Vagina (tissue), 2 donors: ENCODE data around the gene POPDC2. TPM values are rescaled to one million over a fixed set of nuclear protein-coding genes. Genes with fewer than 3 reads are reported as not detected.
A peak's percentile ranks its signal among the peaks of the same experiment; 100 is the strongest.

Experiments
- DNase-seq, 2 donors: peaks; one replicate each; pipeline ENCODE4 v3.0.0-alpha.2; 2017; ENCODE audit errors: extremely low spot score in 2 of 2
- H3K27ac ChIP-seq: fragments of 200-600 bp; sonication (generic); one replicate; pipeline ENCODE4 v1.5.1; 2019
- H3K27me3 ChIP-seq: fragments of 200-600 bp; sonication (generic); one replicate; pipeline ENCODE4 v1.5.1; 2019
- H3K36me3 ChIP-seq, 2 donors: fragments of 200-600 bp; sonication (generic); one replicate each; pipeline ENCODE4 v1.5.1; 2017 to 2019
- H3K4me1 ChIP-seq: fragments of 200-600 bp; sonication (generic); one replicate; pipeline ENCODE4 v1.5.1; 2019
- H3K4me3 ChIP-seq, 2 donors: fragments of 200-600 bp; sonication (generic); 1 replicate in 1 of 2; 2 replicates in 1 of 2; pipeline ENCODE4 v1.5.1; 2016 to 2019
- H3K9me3 ChIP-seq: fragments of 200-600 bp; sonication (generic); one replicate; pipeline ENCODE4 v1.5.1; 2019
- POLR2A ChIP-seq, 2 donors: fragments of 450-650 bp; IDR thresholded peaks; one replicate each; pipeline ENCODE4 v1.6.1; 2017; ENCODE audit warnings: antibody characterized with exemption in 2 of 2, mild to moderate bottlenecking in 2 of 2, moderate library complexity in 2 of 2
- POLR2AphosphoS5 ChIP-seq, 2 donors: sonication (generic); formaldehyde crosslinking; IDR thresholded peaks; one replicate each; pipeline ENCODE4 v1.9.0; 2017; ENCODE audit warnings: antibody characterized with exemption in 2 of 2, mild to moderate bottlenecking in 2 of 2, low read depth in 1 of 2; ENCODE audit not compliant: insufficient read depth in 1 of 2
- intact Hi-C: fragments of 100-400 bp; cut with DNase I; formaldehyde crosslinking; loops from one replicate; pipeline ENCODE4 v1.15.1; 2023
- total RNA-seq: library from RNA; depleted of rRNA; stranded (reverse); fragments of >200 nt; gene quantifications from one replicate; pipeline ENCODE4 v1.2.3, GENCODE V29; 2016
- TF ChIP-seq, protein P1 (sequence below), 3 experiments: fragments of 450-650 bp in 2 of 3; fragments of 200-600 bp in 1 of 3; sonication (generic) in 1 of 3; IDR thresholded peaks; one replicate each; pipeline ENCODE4 v1.5.1; 2017 to 2019; ENCODE audit warnings: antibody characterized with exemption in 3 of 3, mild to moderate bottlenecking in 2 of 3, moderate library complexity in 2 of 3

POPDC2 gene
- total RNA-seq, 1 donor from 2014 or later: 3.4 TPM

DNA sequence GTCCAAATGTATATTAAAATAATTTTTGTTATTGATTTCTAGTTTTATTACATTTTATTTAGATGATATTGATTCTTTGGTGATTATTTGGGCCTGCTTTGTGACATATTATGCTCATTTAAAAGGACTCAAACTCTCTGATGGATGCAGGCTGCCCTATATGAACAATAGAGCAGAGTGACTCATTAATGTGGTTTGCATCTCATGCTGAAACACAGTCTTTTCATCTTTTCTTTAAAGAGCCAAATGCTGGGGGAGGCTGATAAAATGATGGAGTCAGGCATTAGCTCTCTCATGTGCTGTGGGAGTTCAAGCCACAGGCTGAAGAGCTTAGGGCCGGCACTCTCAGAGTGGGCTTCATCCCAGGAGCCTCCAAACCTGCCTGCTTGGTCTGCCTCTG is 55.5 kb downstream of the POPDC2 start:
- intact Hi-C loops: no loop called here
- H3K4me3 ChIP-seq: no peak overlapping the region
- TF ChIP-seq POLR2A (IDR thresholded peaks at IDR 0.05) (no peak), POLR2AphosphoS5 (IDR thresholded peaks at IDR 0.05; ENCODE audit: insufficient read depth in 1 of 2, low read depth in 1 of 2) (no peak)
- H3K9me3 ChIP-seq: no peaks in the 10 kb centered on the region
- no peak for DNase-seq
- H3K27ac ChIP-seq: no peak overlapping the region
- no peaks in the 10 kb centered on the region for H3K27me3 ChIP-seq
- H3K36me3 ChIP-seq: no peaks in the 10 kb centered on the region
- no peaks in the 10 kb centered on the region for H3K4me1 ChIP-seq

DNA sequence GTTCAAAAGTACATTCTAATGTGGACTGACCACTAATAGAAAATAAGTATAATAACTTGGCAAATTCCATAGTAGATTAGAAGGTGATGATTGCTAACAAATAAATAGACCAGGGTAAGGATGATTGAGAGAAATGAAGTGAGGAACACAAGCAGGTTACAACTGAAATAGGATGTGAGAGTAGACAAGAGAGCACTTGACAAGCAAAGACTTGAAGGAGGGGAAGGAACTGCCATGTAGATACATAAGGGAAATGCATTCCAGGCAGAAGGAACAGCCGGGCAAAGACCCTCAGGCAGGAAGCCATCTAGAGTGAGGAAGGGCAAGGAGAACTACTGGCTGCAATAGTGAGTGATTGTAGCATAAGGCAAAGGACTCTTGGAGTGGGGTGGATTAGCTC is 57.7 kb downstream of the POPDC2 start:
- H3K9me3 ChIP-seq: no peaks in the 10 kb centered on the region
- no peaks in the 10 kb centered on the region for H3K36me3 ChIP-seq
- TF ChIP-seq POLR2A (IDR thresholded peaks at IDR 0.05) (no peak), POLR2AphosphoS5 (IDR thresholded peaks at IDR 0.05; ENCODE audit: insufficient read depth in 1 of 2, low read depth in 1 of 2) (no peak)
- TF ChIP-seq, protein P1, sequence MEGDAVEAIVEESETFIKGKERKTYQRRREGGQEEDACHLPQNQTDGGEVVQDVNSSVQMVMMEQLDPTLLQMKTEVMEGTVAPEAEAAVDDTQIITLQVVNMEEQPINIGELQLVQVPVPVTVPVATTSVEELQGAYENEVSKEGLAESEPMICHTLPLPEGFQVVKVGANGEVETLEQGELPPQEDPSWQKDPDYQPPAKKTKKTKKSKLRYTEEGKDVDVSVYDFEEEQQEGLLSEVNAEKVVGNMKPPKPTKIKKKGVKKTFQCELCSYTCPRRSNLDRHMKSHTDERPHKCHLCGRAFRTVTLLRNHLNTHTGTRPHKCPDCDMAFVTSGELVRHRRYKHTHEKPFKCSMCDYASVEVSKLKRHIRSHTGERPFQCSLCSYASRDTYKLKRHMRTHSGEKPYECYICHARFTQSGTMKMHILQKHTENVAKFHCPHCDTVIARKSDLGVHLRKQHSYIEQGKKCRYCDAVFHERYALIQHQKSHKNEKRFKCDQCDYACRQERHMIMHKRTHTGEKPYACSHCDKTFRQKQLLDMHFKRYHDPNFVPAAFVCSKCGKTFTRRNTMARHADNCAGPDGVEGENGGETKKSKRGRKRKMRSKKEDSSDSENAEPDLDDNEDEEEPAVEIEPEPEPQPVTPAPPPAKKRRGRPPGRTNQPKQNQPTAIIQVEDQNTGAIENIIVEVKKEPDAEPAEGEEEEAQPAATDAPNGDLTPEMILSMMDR (IDR thresholded peaks at IDR 0.05): no peak
- DNase-seq: no peak
- no peaks in the 10 kb centered on the region for H3K4me1 ChIP-seq
- no peaks in the 10 kb centered on the region for H3K27me3 ChIP-seq
- no peak overlapping the region for H3K27ac ChIP-seq
- H3K4me3 ChIP-seq: no peak overlapping the region
- intact Hi-C loops: no loop called here

DNA sequence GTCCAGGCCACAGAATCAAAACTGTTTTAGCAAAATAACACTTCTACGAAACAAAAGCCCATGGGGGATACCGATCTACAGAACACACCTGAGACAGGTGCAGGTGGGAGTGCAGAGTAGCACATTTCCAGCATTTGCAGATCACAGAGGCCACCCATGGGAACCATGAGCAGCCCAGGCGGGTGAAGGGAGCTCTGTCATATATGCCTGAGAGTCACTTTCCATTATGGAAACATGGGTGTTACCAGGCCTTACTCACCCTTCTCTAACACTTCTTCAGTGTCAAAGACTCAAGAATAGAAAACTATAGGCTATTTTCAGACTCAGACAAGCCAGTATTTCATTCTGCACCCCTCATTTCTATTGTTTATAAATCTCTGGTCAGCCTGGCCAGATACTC is 59.2 kb downstream of the POPDC2 start:
- Histone ChIP-seq H3K4me3 (no peak overlapping the region), H3K9me3 (no peaks in the 10 kb centered on the region), H3K4me1 (peaks cover 4% of the 10 kb centered on the region), H3K27ac (no peak overlapping the region), H3K27me3 (no peaks in the 10 kb centered on the region), H3K36me3 (no peaks in the 10 kb centered on the region)
- DNase-seq: no peak
- intact Hi-C loops: no loop called here
- TF ChIP-seq POLR2AphosphoS5 (IDR thresholded peaks at IDR 0.05; ENCODE audit: insufficient read depth in 1 of 2, low read depth in 1 of 2): no peak
- TF ChIP-seq, protein P1 (IDR thresholded peaks at IDR 0.05): no peak
- TF ChIP-seq POLR2A (IDR thresholded peaks at IDR 0.05): no peak

DNA sequence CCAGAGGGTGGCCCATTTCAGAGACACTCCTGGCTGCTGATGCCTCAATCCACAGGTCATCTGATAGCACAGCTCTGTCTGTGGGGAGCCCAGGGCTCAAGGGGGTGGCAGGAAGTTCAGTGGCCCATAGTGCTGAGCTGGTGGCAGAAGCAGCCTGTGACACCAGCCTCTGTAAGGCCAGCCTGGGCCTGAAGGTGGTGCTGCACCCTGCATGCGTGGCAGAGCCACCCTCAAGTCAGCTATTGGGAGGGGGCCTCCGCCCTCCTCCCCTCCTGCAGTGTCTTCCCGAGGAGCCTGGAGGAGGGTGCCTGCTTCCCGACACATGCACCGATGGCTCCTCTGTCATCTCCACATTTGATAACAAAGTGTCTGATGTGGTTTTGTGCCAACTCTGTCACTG is 59.7 kb downstream of the POPDC2 start:
- peak in 1 of 2 donors; percentile 69 for DNase-seq
- H3K4me3 ChIP-seq: no peak overlapping the region
- no peak overlapping the region for H3K27ac ChIP-seq
- intact Hi-C loops: no loop called here
- H3K9me3 ChIP-seq: no peaks in the 10 kb centered on the region
- no peaks in the 10 kb centered on the region for H3K36me3 ChIP-seq
- H3K4me1 ChIP-seq: peaks cover 4% of the 10 kb centered on the region
- TF ChIP-seq POLR2AphosphoS5 (IDR thresholded peaks at IDR 0.05; ENCODE audit: insufficient read depth in 1 of 2, low read depth in 1 of 2): no peak
- TF ChIP-seq, protein P1 (IDR thresholded peaks at IDR 0.05): no peak
- no peak for TF ChIP-seq POLR2A (IDR thresholded peaks at IDR 0.05)
- no peaks in the 10 kb centered on the region for H3K27me3 ChIP-seq

DNA sequence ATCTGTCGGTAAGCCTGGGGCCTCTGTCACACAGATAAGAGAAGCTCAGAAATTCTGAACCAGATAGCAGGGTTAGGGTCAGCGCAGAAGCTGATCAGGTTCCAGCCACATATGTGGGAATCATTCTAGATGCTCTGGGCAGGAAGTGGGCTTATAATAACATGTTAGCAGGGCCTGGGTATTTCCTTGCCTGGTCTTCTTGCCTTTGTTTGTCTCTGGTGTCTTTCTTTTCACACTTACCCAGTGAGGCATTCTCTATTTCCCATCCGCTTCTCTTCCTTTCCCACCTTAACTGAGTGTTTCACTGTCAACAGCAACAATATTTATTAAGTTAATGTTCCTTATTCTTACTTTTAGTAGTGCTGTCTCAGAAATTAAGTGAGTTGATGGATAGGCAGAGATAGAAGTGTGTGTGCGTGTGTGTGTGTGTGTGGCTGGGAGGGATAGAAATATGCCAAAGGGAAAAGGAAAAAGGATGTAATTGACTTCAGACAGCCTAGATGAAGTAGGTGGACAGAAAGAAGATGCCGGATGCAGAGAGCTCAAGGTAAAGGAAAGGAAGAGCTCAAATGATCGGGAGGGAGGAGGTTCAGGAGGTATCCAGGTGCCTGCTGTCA is 60.7 kb downstream of the POPDC2 start:
- peak in 1 of 2 donors; percentile 11 for DNase-seq
- H3K36me3 ChIP-seq: no peaks in the 10 kb centered on the region
- TF ChIP-seq POLR2A (IDR thresholded peaks at IDR 0.05) (no peak), POLR2AphosphoS5 (IDR thresholded peaks at IDR 0.05; ENCODE audit: insufficient read depth in 1 of 2, low read depth in 1 of 2) (no peak)
- TF ChIP-seq, protein P1 (IDR thresholded peaks at IDR 0.05): no peak
- peaks cover 4% of the 10 kb centered on the region for H3K4me1 ChIP-seq
- no peaks in the 10 kb centered on the region for H3K9me3 ChIP-seq
- H3K27me3 ChIP-seq: no peaks in the 10 kb centered on the region
- no peak overlapping the region for H3K4me3 ChIP-seq
- no peak overlapping the region for H3K27ac ChIP-seq
- intact Hi-C loops: no loop called here
